ENCODE data around the gene NSUN7. TPM values are rescaled to one million over a fixed set of nuclear protein-coding genes. Genes with fewer than 3 reads are reported as not detected.

Gene NSUN7
- total and polyA plus RNA-seq, 3 donors from 2014 or later = 18.7 to 41.1 (median 33.3) TPM

GRCh38 chr4:40856840-40857362 lies 107.1 kb downstream of the NSUN7 start:
- Histone ChIP-seq H3K4me1 (peaks cover 12% of the 10 kb centered on the region), H3K27ac (no peak overlapping the region), H3K27me3 (no peaks in the 10 kb centered on the region), H3K36me3 (ENCODE audit: low read depth, missing control alignments) (no peaks in the 10 kb centered on the region), H3K9me3 (no peaks in the 10 kb centered on the region), H3K4me3 (peak overlapping the region; percentile 42 to 56)
- WGBS, 2 donors = 14 to 37% methylated on average over 23 to 37 of the region's 51 CpGs
- intact Hi-C loops (cut with DNase I; ENCODE audit: low total_unique reads) = no loop called here
- TF ChIP-seq CTCF (IDR thresholded peaks at IDR 0.05) (no peak), POLR2A (IDR thresholded peaks at IDR 0.05) (no peak)
- peak; percentile 86 for DNase-seq

- peaks cover 12% of the 10 kb centered on the region for H3K4me1 ChIP-seq
- H3K36me3 ChIP-seq (ENCODE audit: low read depth, missing control alignments) = no peaks in the 10 kb centered on the region
- no peak for DNase-seq
- no peaks in the 10 kb centered on the region for H3K27me3 ChIP-seq
- no peaks in the 10 kb centered on the region for H3K9me3 ChIP-seq
- 46 to 47% methylated on average over 2 of the region's 2 CpGs for WGBS, 2 donors
- intact Hi-C loops (cut with DNase I; ENCODE audit: low total_unique reads) = no loop called here
- no peak overlapping the region for H3K27ac ChIP-seq
- TF ChIP-seq POLR2A (IDR thresholded peaks at IDR 0.05) (no peak), CTCF (IDR thresholded peaks at IDR 0.05) (no peak)
- no peak overlapping the region for H3K4me3 ChIP-seq
Observed at GRCh38 chr4:40857956-40858355, 108.2 kb downstream of the NSUN7 start.

DNA sequence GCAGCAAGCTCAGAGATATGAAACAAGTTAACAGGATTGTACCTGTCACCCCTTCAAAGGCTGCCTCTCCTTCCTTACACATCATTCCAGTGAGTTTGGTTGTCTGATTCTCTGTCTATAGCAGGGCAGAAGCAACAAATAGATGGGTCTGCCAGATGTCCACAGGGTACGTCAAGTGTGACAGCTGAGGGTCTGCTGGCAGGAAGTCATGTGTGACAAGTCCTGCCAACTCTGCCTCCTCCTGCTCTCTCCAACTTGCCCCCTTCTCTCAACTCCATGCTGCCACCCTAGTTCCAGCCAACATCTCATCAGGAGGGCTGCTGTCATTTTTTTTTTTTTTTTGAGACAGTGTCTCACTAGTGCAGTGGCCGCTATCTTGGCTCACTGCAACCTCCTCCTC lies 109.2 kb downstream of the NSUN7 start:
- peaks cover 12% of the 10 kb centered on the region for H3K4me1 ChIP-seq
- no peaks in the 10 kb centered on the region for H3K27me3 ChIP-seq
- no peak for DNase-seq
- no peaks in the 10 kb centered on the region for H3K36me3 ChIP-seq (ENCODE audit: low read depth, missing control alignments)
- 91 to 100% methylated on average over 2 of the region's 2 CpGs for WGBS, 2 donors
- no peaks in the 10 kb centered on the region for H3K9me3 ChIP-seq
- no peak overlapping the region for H3K4me3 ChIP-seq
- H3K27ac ChIP-seq = no peak overlapping the region
- TF ChIP-seq POLR2A (IDR thresholded peaks at IDR 0.05) = no peak
- TF ChIP-seq CTCF (IDR thresholded peaks at IDR 0.05) = no peak
- intact Hi-C loops (cut with DNase I; ENCODE audit: low total_unique reads) = no loop called here

Small RNA genes lying within 50 kb of the gene (small RNA-seq; reads per million reads assigned to genes)
- 0 reads per million in 2 donors for gene RF00019

Other genes with a start within 250 kb of the NSUN7 start
- 10 to 100 TPM; 51.7 to 95.1 TPM for gene RBM47, start 120.1 kb upstream of the NSUN7 start, total RNA-seq
- 17.8 TPM for gene RBM47, start 120.1 kb upstream of the NSUN7 start, polyA plus RNA-seq (ENCODE audit: insufficient read depth, low read depth, low replicate concordance)

All from testis (tissue), 3 donors.